ENCODE measurements around the gene UGT1A8.
"Not testable (repeated sequence)": the region's sequence is repeated elsewhere in the genome, so short reads cannot be mapped to it uniquely, and the experiment has no call there.

The UGT1A8 gene

GRCh38 chr2:233707940-233708644 lies 90.7 kb downstream of the UGT1A8 start:
- CTCF ChIA-PET, result no interaction called here
- H3K4me1 Mint-ChIP-seq, result no peaks in the 10 kb centered on the region
- no peaks in the 10 kb centered on the region for H3K36me3 Mint-ChIP-seq
- H3K27ac Mint-ChIP-seq, result no peak overlapping the region
- peaks cover 35% of the 10 kb centered on the region for H3K27me3 Mint-ChIP-seq
- DNase-seq, result no peak
- no peak overlapping the region for H3K4me3 Mint-ChIP-seq
- no peaks in the 10 kb centered on the region for H3K9me3 Mint-ChIP-seq

- CTCF ChIA-PET, result no interaction called here
- Mint-ChIP-seq H3K9me3 (no peaks in the 10 kb centered on the region), H3K4me1 (peaks cover under 1% of the 10 kb centered on the region), H3K36me3 (no peaks in the 10 kb centered on the region), H3K27ac (no peak overlapping the region), H3K4me3 (no peak overlapping the region), H3K27me3 (peaks cover 39% of the 10 kb centered on the region)
- no peak for DNase-seq
Measured at GRCh38 chr2:233708942-233709341, 91.5 kb downstream of the UGT1A8 start.

GRCh38 chr2:233711312-233712008 lies 94.0 kb downstream of the UGT1A8 start:
- Mint-ChIP-seq H3K27me3 (peaks cover 34% of the 10 kb centered on the region), H3K4me3 (no peak overlapping the region), H3K36me3 (no peaks in the 10 kb centered on the region), H3K27ac (no peak overlapping the region), H3K4me1 (peaks cover 4% of the 10 kb centered on the region), H3K9me3 (no peaks in the 10 kb centered on the region)
- CTCF ChIA-PET, result interaction anchor here (0.6 to 2.1 kb wide), 10 partner anchors 8 to 307 kb away, joined by 3 to 5 read pairs (median 4); no protein-coding TSS in a partner anchor
- peak; percentile 82 for DNase-seq

- Mint-ChIP-seq H3K27me3 (peaks cover 34% of the 10 kb centered on the region), H3K36me3 (no peaks in the 10 kb centered on the region), H3K9me3 (no peaks in the 10 kb centered on the region), H3K27ac (no peak within 1 kb of the TSS), H3K4me3 (no peak within 1 kb of the TSS), H3K4me1 (peaks cover 4% of the 10 kb centered on the region)
- CTCF ChIA-PET, result interaction anchor here (0.8 to 2.1 kb wide), 5 partner anchors 22 to 308 kb away, joined by 3 to 5 read pairs (median 4); no protein-coding TSS in a partner anchor
- DNase-seq, result no peak
Measured at GRCh38 chr2:233712611-233713261, 95.3 kb downstream of the UGT1A8 start, which contains the start of gene UGT1A5. TSS of gene UGT1A5 (plus strand) at chr2:233712907. CDS start at chr2:233712992, 85 bp downstream.

GRCh38 chr2:233713262-233713615 lies 95.8 kb downstream of the UGT1A8 start:
- no peaks in the 10 kb centered on the region for H3K9me3 Mint-ChIP-seq
- H3K27ac Mint-ChIP-seq, result no peak overlapping the region
- H3K4me3 Mint-ChIP-seq, result no peak overlapping the region
- peaks cover 33% of the 10 kb centered on the region for H3K27me3 Mint-ChIP-seq
- H3K36me3 Mint-ChIP-seq, result no peaks in the 10 kb centered on the region
- H3K4me1 Mint-ChIP-seq, result peaks cover 4% of the 10 kb centered on the region
- CTCF ChIA-PET, result interaction anchor here (2.1 kb wide), 1 partner anchor 270 kb away, joined by 4 read pairs; no protein-coding TSS in a partner anchor
- DNase-seq, result no peak

GRCh38 chr2:233714121-233714520 lies 96.7 kb downstream of the UGT1A8 start:
- DNase-seq, result no peak
- H3K27ac Mint-ChIP-seq, result no peak overlapping the region
- no peaks in the 10 kb centered on the region for H3K9me3 Mint-ChIP-seq
- CTCF ChIA-PET, result no interaction called here
- peaks cover 26% of the 10 kb centered on the region for H3K27me3 Mint-ChIP-seq
- no peaks in the 10 kb centered on the region for H3K36me3 Mint-ChIP-seq
- H3K4me3 Mint-ChIP-seq, result no peak overlapping the region
- peaks cover 4% of the 10 kb centered on the region for H3K4me1 Mint-ChIP-seq

GRCh38 chr2:233718552-233718951 lies 101.1 kb downstream of the UGT1A8 start, which contains the start of gene UGT1A4:
TSS of gene UGT1A4 (plus strand) at chr2:233718736. CDS start at chr2:233718821, 85 bp downstream.
- Mint-ChIP-seq H3K4me1 (peaks cover 4% of the 10 kb centered on the region), H3K36me3 (no peaks in the 10 kb centered on the region), H3K9me3 (no peaks in the 10 kb centered on the region), H3K27me3 (peaks cover 6% of the 10 kb centered on the region), H3K27ac (no peak within 1 kb of the TSS), H3K4me3 (no peak within 1 kb of the TSS)
- CTCF ChIA-PET, result no interaction called here
- DNase-seq, result no peak

- no peaks in the 10 kb centered on the region for H3K9me3 Mint-ChIP-seq
- no peaks in the 10 kb centered on the region for H3K4me1 Mint-ChIP-seq
- no peak within 1 kb of the TSS for H3K4me3 Mint-ChIP-seq
- no peak within 1 kb of the TSS for H3K27ac Mint-ChIP-seq
- CTCF ChIA-PET, result no interaction called here
- H3K36me3 Mint-ChIP-seq, result no peaks in the 10 kb centered on the region
- H3K27me3 Mint-ChIP-seq, result peaks cover 13% of the 10 kb centered on the region
- DNase-seq, result no peak
Measured at GRCh38 chr2:233728723-233729301, 111.4 kb downstream of the UGT1A8 start, which contains the start of gene UGT1A3. TSS of gene UGT1A3 (plus strand) at chr2:233729042. CDS start at chr2:233729127, 85 bp downstream.

GRCh38 chr2:233736868-233737653 lies 119.6 kb downstream of the UGT1A8 start:
- CTCF ChIA-PET, H3K4me3 Mint-ChIP-seq, H3K27ac Mint-ChIP-seq, H3K4me1 Mint-ChIP-seq, DNase-seq, H3K36me3 Mint-ChIP-seq, H3K27me3 Mint-ChIP-seq, H3K9me3 Mint-ChIP-seq: not testable (repeated sequence)

- no peak for DNase-seq
- Mint-ChIP-seq H3K27me3 (peaks cover 12% of the 10 kb centered on the region), H3K9me3 (no peaks in the 10 kb centered on the region), H3K4me1 (no peaks in the 10 kb centered on the region), H3K36me3 (no peaks in the 10 kb centered on the region), H3K27ac (no peak overlapping the region), H3K4me3 (no peak overlapping the region)
- CTCF ChIA-PET, result no interaction called here
Measured at GRCh38 chr2:233740870-233741269, 123.4 kb downstream of the UGT1A8 start.

GRCh38 chr2:233743464-233744259 lies 126.2 kb downstream of the UGT1A8 start:
- H3K9me3 Mint-ChIP-seq, result no peaks in the 10 kb centered on the region
- H3K4me1 Mint-ChIP-seq, result no peaks in the 10 kb centered on the region
- no peak overlapping the region for H3K4me3 Mint-ChIP-seq
- H3K27me3 Mint-ChIP-seq, result peaks cover 5% of the 10 kb centered on the region
- no peak overlapping the region for H3K27ac Mint-ChIP-seq
- no peak for DNase-seq
- no peaks in the 10 kb centered on the region for H3K36me3 Mint-ChIP-seq
- CTCF ChIA-PET, result no interaction called here

- H3K4me3 Mint-ChIP-seq, result no peak overlapping the region
- H3K36me3 Mint-ChIP-seq, result no peaks in the 10 kb centered on the region
- H3K27me3 Mint-ChIP-seq, result peaks cover 10% of the 10 kb centered on the region
- CTCF ChIA-PET, result no interaction called here
- H3K9me3 Mint-ChIP-seq, result peaks cover 7% of the 10 kb centered on the region
- H3K27ac Mint-ChIP-seq, result no peak overlapping the region
- no peak for DNase-seq
- no peaks in the 10 kb centered on the region for H3K4me1 Mint-ChIP-seq
Measured at GRCh38 chr2:233745073-233745755, 127.8 kb downstream of the UGT1A8 start.

GRCh38 chr2:233745838-233746237 lies 128.4 kb downstream of the UGT1A8 start:
- DNase-seq, H3K9me3 Mint-ChIP-seq, H3K4me1 Mint-ChIP-seq, H3K4me3 Mint-ChIP-seq, H3K36me3 Mint-ChIP-seq, H3K27me3 Mint-ChIP-seq, CTCF ChIA-PET, H3K27ac Mint-ChIP-seq: not testable (repeated sequence)
